RKO (cell line): ENCODE data around the gene TLR2.

ENCODE experiments used
- DNase-seq: peaks from one replicate; pipeline ENCODE4 v3.0.0-alpha.2; 2016; ENCODE audit warnings: low spot score

Gene TLR2

DNA sequence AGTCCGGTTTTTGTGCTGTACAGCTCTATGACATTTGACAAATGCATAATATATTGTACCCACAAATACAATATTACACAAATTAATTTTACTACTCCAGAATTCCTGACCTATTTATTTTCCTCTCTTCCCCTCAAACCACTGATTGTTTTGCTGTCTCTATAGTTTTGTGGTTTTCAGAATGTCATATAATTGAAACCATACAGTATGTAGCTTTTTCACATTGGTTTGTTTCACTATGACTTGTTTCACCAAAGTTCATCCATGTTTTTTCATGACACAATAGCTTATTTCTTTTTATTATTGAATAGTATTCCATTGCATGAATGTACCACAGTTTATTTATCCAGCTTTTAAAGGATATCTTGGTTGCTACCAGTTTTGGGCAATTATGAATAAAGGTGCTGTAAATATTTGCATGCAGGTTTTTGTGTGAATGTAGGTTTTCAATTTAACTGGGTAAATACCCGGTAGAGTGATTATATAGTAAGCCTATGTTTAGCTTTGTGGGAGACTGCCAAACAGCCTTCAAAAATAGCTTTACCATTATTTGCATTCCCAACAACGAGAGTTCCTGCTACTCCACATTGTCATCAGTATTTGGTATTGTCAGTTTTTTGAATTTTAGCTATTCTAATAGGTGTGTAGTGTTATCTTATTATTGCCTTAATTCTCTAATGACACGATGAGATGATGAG, 49.8 kb downstream of the TLR2 start:
- DNase-seq: no peak

DNA sequence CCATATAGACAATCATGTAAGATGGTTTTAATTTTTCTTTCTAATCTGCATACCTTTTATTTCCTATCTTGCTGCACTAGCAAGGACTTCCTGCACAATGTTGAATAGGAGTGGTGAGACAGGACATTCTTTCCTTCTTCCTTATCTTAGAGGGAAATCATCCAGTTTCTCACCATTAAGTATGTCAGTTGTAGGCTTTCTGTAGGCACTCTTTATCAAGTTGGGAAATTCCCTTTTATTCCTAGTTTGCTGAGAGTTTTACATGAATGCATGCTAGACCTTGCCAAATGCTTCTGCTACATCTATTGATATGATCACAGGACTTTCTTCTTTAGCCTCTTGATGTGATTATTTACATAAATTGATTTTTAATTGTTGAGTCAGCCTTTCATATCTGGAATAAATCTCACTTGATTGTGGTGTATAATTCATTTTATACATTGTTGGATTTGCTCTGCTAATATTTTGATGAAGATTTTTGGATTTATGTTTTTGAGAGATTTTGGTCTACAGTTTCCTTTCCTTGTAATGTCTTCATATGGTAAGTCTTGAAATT, 51.9 kb downstream of the TLR2 start:
- no peak for DNase-seq

DNA sequence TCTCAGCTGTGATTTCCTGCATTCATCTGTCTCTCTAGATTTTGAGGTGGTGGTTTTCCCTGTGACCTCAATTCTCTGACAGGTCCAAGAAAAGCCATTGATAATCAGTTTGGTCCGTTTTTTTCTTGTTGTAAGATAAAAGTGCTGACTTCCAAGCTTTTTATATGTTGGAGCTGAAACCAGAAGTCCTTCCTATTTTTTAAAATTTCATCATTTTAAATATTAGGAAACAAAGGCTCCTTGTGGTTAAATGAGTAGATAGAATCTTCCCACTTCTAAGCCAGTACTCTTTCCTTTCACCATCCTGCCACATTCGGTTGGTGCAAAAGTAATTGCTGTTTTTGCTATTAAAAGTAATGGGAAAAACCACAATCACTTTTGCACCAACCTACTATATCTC, 57.5 kb downstream of the TLR2 start:
- DNase-seq: no peak

DNA sequence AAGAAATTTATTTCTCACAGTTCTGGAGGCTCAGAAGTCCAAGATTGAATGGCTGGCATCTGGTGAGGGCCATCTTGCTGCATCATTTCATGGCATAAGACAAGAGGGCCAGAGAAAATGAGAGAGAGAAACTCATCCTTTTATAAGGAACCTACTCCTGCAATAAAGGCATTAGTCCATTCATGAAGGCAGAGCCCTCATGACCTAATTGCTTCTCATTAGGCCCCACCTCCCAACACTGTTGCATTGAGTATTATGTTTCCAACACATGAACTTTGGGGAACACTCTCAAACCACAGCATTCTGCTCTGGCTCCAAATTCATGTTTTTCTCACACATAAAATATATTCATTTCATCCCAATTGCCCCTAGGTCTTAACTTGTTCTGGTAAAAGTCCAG, 61.6 kb downstream of the TLR2 start:
- no peak for DNase-seq

DNA sequence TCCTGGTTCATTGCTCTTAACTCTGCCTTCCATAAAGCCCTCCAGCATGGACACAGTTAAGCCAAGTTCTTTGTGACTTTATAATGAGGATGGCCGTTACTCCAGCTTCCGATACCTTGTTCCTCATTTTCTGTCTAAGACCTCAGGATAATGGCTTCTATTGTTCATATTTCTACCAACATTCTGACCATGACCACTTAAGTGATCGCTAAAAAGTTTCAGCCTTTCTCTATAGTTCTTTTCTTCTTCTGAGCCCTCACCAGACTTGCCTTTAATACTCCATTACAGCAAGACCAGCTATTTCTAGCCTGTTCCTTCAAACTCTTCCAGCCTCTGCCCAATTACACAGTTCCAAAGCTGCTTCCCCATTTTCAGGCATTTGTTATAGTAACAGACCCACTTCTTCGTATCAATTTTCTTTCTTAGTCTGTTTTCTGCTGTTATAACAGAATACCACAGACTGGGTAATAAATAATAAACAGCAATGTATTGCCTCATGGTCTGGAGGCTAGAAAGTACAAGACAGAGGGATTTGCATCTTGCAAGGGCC, 63.4 kb downstream of the TLR2 start:
- no peak for DNase-seq

DNA sequence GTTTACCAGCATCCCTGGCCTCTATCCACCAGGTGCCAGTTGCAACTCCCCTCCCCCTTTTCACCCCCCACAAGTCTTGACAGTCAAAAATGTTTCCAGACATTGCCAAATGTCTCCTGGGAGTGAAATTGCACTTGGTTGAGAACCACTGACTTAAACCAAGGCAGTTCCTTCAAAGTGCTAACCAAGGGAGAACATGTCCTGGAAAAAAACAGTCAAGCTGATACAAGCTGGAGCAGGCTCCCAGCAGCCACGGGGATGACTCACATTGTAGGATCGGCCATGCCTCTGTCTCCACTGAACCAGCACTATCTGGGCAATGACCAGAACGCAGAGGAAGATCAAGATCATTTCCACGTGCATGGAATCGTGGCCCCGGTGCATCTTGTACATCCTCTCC, 64.3 kb downstream of the TLR2 start:
- no peak for DNase-seq

DNA sequence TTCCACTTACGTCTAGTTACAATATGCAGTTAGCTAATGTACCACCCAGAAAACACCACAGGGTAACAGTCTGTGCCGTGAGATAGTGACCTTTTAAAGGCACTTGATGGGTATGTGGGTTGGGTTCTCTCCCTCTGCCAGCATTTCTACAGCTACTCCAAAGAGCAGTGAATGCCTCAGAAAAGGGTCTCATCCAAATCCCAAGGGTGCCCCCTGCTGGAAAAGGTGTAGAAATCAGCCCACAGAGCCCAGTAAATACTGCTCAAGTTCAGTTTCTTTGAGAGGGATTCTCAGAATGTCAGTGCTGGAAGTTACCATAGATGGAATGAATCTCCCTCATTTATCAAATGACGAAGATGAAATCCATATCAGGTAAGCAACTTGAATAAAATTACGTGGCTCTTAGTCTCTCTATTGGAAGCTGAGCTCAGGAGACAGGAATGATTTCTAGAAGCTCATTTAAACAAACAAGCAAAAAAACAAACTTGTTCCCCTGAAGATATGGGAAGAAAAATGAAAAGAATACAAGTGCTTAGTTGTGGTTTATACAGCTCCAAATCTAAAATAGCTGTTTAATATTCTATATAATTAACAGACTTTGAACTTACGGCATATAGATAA, 66.2 kb downstream of the TLR2 start:
- DNase-seq: peak; percentile 69

DNA sequence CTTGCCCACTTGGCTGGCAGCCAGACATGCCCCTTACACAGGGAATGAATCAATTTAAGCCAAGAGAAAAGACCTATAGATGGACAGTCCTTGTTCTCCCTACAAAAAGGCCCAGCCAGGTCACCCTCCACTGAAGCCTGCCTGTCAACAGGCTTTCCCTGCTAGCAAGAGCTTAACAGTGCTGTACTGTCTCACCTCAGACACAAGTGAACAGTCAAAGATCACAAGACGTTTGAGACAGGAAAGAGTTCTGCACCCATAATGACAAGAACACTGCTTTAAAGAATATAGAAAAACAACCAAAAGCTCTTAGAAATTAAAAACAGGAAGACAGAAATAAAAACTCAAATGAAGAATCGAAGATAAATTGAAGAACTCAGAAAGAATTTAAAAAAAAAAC, 71.1 kb downstream of the TLR2 start:
- DNase-seq: no peak
